Measurements from ENCODE around the gene TACR1. TPM values are rescaled to one million over a fixed set of nuclear protein-coding genes. Genes with fewer than 3 reads are reported as not detected.
"Not testable (repeated sequence)": the region's sequence is repeated elsewhere in the genome, so short reads cannot be mapped to it uniquely, and the experiment has no call there.

Gene TACR1
- total RNA-seq, 1 experiment from 2014 or later: not detected

DNA sequence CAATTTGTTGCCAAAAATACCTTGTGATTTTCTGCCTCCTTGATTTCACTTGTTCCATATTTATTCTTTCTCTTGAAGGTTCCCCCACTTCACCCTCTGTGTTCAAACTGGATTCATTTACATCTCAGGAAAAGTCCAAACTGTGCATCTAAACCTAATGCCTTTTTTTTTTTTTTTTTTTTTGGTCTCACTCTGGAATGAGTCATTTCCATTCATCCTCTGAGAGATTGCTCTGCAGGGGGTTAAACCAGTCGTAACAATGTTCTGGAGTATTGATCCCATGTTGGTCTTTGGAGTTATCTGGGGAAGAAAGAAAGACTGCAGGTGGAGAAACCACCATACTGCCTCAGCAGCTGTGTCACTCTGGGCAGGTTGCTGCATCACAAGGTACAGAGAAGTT, 119.7 kb downstream of the TACR1 start:
- Histone ChIP-seq H3K36me3 (no peaks in the 10 kb centered on the region), H3K4me3 (no peak overlapping the region)
- no peak for DNase-seq

GRCh38 chr2:75077909-75078308, 121.4 kb downstream of the TACR1 start:
- Histone ChIP-seq H3K9me3 (no peaks in the 10 kb centered on the region), H3K36me3 (no peaks in the 10 kb centered on the region)

More for the DNA sequence above, 119.7 kb downstream of the TACR1 start:
- no peaks in the 10 kb centered on the region for H3K27me3 ChIP-seq
- no peaks in the 10 kb centered on the region for H3K9me3 ChIP-seq

DNA sequence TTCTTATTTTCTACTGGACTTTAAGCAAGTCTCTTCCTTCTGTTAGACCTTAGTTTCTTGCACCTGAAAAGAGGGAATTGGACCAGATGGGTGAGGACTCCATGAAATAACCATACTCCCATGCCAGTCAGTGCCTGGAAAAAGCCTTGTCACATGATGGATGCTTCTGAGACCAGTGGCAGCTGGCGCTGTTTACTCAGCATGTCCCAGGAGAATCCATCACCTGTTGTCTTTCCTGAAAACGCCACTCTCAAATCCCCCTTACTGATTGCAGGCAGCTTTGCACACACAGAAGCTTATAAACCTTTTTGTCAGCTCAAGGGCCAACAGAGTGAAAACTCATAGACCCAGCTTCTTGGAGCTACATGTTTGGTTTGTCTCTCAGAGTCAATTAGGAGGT, 123.2 kb downstream of the TACR1 start:
- Histone ChIP-seq H3K36me3 (no peaks in the 10 kb centered on the region), H3K27me3 (no peaks in the 10 kb centered on the region)

More at GRCh38 chr2:75077909-75078308, 121.4 kb downstream of the TACR1 start:
- DNase-seq: no peak
- no peak overlapping the region for H3K4me3 ChIP-seq
- H3K27me3 ChIP-seq: no peaks in the 10 kb centered on the region

GRCh38 chr2:75074708-75075107, 124.6 kb downstream of the TACR1 start:
- Histone ChIP-seq H3K4me3 (no peak overlapping the region), H3K9me3 (no peaks in the 10 kb centered on the region), H3K27me3 (no peaks in the 10 kb centered on the region), H3K36me3 (no peaks in the 10 kb centered on the region)
- no peak for DNase-seq

More for the DNA sequence above, 123.2 kb downstream of the TACR1 start:
- DNase-seq: no peak
- Histone ChIP-seq H3K4me3 (no peak overlapping the region), H3K9me3 (no peaks in the 10 kb centered on the region)

GRCh38 chr2:75074228-75074627, 125.1 kb downstream of the TACR1 start:
- H3K9me3 ChIP-seq: no peaks in the 10 kb centered on the region
- DNase-seq: no peak
- no peaks in the 10 kb centered on the region for H3K36me3 ChIP-seq
- no peaks in the 10 kb centered on the region for H3K27me3 ChIP-seq
- no peak overlapping the region for H3K4me3 ChIP-seq

GRCh38 chr2:75071766-75072165, 127.6 kb downstream of the TACR1 start:
- no peaks in the 10 kb centered on the region for H3K36me3 ChIP-seq
- DNase-seq: no peak
- H3K27me3 ChIP-seq: no peaks in the 10 kb centered on the region
- H3K9me3 ChIP-seq: no peaks in the 10 kb centered on the region
- H3K4me3 ChIP-seq: no peak overlapping the region

- Histone ChIP-seq H3K36me3 (no peaks in the 10 kb centered on the region), H3K27me3 (no peaks in the 10 kb centered on the region), H3K4me3 (no peak overlapping the region), H3K9me3 (no peaks in the 10 kb centered on the region)
- no peak for DNase-seq
Measured at GRCh38 chr2:75068546-75068945, 130.8 kb downstream of the TACR1 start.

- DNase-seq: no peak
- Histone ChIP-seq H3K9me3 (no peaks in the 10 kb centered on the region), H3K4me3 (no peak overlapping the region), H3K36me3 (no peaks in the 10 kb centered on the region), H3K27me3 (no peaks in the 10 kb centered on the region)
Measured at GRCh38 chr2:75067506-75067905, 131.8 kb downstream of the TACR1 start.

- DNase-seq: no peak
Measured at GRCh38 chr2:75066121-75066902, 133.0 kb downstream of the TACR1 start.

DNA sequence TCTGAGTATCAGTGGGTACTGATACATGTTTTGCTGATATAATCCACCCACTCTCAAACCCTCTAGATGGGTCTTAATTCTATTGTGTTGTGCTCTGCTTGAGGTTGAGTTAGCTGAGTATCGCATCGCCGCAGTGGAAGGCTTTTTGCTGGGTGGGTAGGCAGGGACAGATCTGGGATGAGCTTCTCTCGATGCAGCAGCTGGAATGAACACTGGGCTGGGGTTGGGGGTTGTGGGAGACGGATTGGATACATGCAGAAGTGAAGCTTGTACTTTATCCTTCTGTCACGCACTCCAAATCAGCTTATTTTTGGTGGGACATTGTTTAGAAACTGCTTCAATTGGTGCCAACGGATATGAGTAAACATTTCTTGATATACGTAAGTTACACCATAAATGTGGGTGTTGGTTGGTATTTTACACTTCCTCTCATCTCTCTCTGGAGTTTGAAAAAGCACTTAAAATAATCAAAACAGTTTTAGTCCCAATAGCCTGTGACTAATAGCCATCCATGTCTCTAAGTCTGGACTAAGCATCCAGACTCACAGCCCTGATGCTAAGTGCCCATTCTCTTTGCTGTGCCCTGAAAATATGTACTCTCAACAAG, 133.8 kb downstream of the TACR1 start:
- DNase-seq: peak; percentile 35
- H3K4me3 ChIP-seq: no peak overlapping the region
- H3K9me3 ChIP-seq: no peaks in the 10 kb centered on the region

More at GRCh38 chr2:75066121-75066902, 133.0 kb downstream of the TACR1 start:
- no peaks in the 10 kb centered on the region for H3K36me3 ChIP-seq
- no peaks in the 10 kb centered on the region for H3K9me3 ChIP-seq
- H3K4me3 ChIP-seq: no peak overlapping the region
- no peaks in the 10 kb centered on the region for H3K27me3 ChIP-seq

GRCh38 chr2:75064691-75065396, 134.5 kb downstream of the TACR1 start:
- Histone ChIP-seq H3K27me3 (no peaks in the 10 kb centered on the region), H3K9me3 (no peaks in the 10 kb centered on the region), H3K36me3 (no peaks in the 10 kb centered on the region), H3K4me3 (no peak overlapping the region)
- DNase-seq: peak; percentile 54

More for the DNA sequence above, 133.8 kb downstream of the TACR1 start:
- Histone ChIP-seq H3K27me3 (no peaks in the 10 kb centered on the region), H3K36me3 (no peaks in the 10 kb centered on the region)

DNA sequence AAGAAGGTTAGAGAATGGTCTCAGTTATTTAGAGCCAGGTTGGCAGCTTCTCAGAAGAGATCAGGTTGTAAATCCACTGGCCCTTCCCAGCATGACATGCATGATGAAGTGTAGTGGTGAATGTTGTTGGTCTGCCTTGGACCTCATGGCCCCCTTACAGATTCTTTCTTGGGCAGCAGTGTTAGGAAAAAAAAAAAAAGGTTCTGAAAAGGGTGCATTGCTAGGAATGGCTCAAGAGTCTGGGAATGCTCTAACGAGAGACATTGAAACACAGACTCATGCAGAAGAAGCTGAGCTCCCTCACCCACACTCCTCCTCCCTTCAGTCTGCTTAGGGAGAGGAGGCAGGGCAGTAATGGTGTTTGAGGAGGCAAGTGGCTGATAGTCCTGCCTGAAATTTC, 135.4 kb downstream of the TACR1 start:
- Histone ChIP-seq H3K36me3 (no peaks in the 10 kb centered on the region), H3K4me3 (no peak overlapping the region), H3K27me3 (no peaks in the 10 kb centered on the region), H3K9me3 (no peaks in the 10 kb centered on the region)
- DNase-seq: no peak

DNA sequence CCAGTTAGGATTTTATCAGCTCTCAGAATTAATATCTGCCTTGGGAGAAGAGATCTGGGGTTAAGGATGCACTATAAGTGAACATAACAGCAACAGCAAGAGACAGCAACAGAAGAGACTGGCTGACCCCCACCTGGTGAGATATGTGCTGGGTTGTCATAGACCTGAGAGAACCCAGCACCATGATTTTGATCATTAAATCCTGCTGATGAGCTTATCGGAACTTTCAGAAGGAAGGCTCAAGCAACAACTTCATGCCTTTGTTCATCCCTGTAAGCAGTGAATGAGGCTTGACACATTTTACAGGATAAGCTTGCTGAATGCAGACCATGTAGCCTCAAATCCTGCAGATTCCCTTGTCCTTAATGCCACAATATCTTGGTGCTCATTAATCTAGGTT, 140.9 kb downstream of the TACR1 start:
- no peak for DNase-seq
- Histone ChIP-seq H3K4me3 (no peak overlapping the region), H3K27me3 (no peaks in the 10 kb centered on the region), H3K36me3 (no peaks in the 10 kb centered on the region), H3K9me3 (no peaks in the 10 kb centered on the region)

DNA sequence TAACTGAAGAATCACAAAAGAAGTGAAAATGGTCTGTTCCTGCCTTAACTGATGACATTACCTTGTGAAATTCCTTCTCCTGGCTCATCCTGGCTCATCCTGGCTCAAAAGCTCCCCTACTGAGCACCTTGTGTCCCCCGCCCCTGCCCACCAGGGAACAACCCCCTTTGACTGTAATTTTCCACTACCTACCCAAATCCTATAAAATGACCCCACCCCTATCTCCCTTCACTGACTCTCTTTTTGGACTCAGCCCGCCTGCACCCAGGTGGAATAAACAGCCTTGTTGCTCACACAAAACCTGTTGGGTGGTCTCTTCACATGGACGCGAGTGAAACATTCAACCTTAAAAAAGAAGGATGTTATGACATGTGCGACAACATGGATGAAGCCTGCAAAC, 142.2 kb downstream of the TACR1 start:
- not testable (repeated sequence) for H3K36me3 ChIP-seq, DNase-seq, H3K9me3 ChIP-seq, H3K4me3 ChIP-seq, H3K27me3 ChIP-seq

GRCh38 chr2:75055820-75056675, 143.3 kb downstream of the TACR1 start:
- Histone ChIP-seq H3K9me3 (no peaks in the 10 kb centered on the region), H3K27me3 (no peaks in the 10 kb centered on the region), H3K4me3 (no peak overlapping the region), H3K36me3 (no peaks in the 10 kb centered on the region)
- DNase-seq: peak; percentile 22

- Histone ChIP-seq H3K36me3 (no peaks in the 10 kb centered on the region), H3K27me3 (no peaks in the 10 kb centered on the region), H3K9me3 (no peaks in the 10 kb centered on the region), H3K4me3 (no peak overlapping the region)
- DNase-seq: no peak
Measured at GRCh38 chr2:75055142-75055819, 144.0 kb downstream of the TACR1 start.

Measured in MG63 (cell line).